NCI-H1436 (cell line): Measurements from ENCODE around the gene SARS1.
"Not testable (repeated sequence)": the region's sequence is repeated elsewhere in the genome, so short reads cannot be mapped to it uniquely, and the experiment has no call there.

Experiments
- DNase-seq: peaks from one replicate; lab custom pipeline; 2025; lab: John Stamatoyannopoulos, UW

SARS1 gene

DNA sequence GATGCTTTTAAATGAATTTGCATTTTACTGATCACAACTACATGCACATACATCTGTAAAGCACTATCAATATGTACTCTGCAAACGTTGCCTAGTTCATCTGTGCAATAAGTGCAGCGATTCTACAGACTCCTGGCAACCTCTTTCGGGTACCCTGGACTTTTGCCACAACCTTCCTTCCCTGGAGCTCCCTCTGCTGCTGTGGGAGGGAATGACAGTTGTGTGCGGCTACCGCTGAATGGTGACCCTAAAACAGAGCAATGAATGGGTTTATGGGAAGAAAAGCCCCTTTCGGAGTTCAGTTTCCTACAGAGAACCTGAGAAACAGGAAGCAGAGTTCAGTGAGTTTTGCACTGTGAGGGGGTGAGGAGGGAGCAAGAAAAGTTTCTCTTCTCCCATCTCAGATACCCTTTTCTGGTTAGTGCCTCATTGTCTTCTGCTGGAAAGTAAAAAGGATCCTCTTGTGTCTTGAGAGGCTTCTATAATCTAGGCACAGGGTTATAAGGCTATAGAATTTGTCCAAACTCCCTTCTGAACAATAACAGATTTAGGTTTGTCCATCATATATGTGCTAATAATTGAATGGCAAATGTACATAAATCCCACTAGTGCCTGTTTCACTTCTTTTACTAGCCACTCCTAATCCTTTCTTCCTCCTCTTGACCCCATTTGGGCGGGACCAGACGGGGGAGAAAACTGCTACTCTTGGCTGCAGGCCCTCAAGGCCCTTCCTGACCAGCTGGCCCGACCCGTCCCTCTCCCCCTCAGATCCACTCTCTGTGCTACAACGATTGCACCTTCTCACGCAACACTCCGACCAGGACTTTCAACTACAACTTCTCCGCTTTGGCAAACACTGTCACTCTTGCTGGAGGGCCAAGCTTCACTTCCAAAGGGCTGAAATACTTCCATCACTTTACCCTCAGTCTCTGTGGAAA, 19.8 kb upstream of the SARS1 start:
- DNase-seq: peak; percentile 34

DNA sequence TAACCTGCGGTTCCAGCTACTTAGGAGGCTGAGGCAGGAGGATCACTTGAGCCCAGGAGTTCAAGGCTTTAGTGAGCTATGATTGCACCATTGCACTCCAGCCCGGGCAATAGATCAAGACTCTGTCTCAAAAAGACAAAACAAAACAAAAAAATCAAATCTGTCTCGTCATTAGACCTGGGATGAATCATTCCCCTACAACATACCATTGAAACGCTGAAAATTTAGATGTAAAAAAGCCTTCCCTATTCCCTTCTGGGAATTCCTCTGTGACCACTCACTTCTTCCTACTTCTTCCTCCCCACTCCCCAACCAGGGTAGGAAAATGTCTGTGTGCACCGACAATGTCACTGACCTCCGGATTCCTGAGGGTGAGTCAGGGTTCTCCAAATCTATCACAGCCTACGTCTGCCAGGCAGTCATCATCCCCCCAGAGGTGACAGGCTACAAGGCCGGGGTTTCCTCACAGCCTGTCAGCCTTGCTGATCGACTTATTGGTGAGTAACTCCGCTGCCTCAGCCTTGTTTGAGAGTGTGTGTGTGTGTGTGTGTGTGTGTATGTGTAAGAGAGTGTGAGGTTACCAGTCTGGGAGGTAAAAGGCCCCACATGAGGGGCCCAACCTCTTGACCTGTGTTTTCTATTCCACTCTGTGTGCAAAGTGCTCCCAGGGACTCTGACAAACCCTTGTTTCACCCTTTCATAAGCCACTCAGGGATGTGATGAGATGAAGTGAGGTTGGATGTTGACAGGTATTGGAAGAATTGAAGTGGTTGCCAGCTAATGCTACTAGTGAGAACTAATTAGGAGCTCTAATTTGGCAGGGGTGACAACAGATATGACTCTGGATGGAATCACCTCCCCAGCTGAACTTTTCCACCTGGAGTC, 16.3 kb upstream of the SARS1 start:
- DNase-seq: no peak

DNA sequence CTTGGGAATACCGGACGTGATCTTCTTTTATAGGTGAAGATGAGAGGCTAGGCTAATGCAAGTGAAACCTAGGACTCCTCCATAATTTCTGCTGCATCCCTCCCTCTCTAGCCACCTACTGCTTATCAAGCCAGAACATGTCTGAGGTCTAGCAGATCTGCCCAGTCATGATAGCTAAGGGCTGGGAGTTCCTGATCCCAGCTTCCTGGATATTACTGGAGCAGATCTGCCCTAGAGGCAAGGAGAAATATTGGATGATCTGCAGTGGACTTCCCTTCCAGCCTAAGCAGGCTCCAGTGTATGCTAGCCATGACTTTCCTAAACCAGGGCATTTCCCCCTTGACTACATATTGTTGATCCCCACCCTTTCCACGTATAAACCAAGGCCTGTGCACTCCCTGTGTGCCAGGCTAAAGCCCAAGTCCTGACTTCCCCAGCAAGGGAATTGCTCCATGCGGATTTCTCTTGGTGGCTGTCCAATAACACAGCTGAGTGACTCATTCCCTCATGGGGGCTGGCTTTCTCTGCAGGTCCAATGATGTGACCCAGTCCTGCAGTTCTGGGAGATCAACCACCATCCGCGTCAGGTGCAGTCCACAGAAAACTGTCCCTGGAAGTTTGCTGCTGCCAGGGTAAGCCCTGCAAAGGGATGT, 15.5 kb upstream of the SARS1 start:
- DNase-seq: no peak

DNA sequence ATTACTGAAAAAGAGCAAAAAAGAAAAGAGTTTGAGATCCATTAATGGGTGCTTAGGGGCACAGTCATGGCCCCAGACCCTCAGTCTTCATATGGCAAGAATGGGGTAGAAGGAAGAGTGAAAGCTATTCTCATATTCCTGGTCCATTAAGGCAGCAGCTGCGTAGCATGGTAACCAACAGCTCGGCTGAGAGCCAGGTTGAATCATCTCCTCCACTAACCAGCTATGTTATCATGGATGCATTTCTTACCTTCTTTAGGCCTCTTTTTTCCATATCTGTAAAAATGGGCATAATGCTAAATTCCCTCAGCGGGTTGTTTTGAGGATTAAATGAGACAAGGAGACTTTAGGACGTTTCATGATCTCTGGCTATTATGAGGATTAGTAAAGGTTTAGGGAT, 15.0 kb upstream of the SARS1 start:
- no peak for DNase-seq

DNA sequence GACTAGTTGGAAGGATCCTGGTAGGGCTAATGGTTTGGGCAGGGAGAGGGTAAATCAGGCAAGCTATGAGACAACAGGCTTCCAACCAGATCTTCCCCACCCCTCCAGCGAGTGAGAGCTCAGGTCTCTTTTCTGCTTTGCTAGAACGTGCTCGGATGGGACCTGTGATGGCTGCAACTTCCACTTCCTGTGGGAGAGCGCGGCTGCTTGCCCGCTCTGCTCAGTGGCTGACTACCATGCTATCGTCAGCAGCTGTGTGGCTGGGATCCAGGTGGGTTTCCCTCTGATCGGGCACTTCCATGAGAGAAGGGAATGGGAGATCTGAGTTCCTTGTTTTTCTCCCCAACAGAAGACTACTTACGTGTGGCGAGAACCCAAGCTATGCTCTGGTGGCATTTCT, 14.0 kb upstream of the SARS1 start:
- DNase-seq: no peak

DNA sequence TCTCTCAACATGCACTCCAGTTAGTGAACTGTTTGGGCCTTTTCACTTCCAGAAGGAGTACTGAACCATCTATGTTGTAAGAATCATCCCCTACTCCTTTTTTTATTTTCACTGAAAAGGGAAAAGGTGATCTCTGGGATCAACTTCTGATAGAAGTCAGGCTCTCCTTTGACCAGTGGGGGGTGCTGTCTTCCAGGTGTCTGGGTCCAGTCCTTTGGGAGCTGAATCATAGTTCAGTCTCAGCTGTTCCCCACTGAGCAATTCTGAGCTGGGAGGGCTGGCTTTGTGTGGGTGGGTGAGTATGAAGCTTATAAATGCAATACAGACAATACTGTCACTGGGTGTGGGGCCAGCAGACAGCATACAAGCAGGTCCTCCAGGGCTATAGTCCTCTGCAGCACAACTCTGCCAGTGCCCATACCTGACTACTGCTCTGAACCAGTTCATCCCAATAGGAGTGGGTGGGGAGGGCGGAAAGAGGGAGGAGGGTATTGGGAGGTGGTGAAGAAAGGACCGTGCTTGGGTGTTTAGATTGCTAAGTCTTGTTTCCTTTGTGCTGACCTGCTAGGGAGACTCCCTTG, 12.5 kb upstream of the SARS1 start:
- DNase-seq: peak; percentile 55

DNA sequence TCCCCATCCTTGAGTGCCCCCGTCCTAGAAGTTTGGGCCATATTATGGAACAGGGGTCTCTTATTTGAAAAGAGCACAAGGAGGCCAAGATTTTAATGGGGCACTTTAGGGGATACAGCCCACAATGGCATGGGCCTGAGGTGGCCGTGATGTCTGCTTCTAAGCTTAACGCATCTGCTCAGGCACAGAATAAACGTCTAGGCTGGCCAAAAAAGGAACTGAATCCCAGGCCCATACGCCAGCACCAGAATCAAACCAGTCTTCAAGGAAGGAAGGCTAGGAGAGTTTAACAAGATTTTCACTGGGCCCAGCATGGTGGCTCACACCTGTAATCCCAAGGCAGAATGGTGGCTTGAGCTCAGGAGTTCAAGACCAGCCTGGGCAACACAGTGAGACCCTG, 9.2 kb upstream of the SARS1 start:
- DNase-seq: no peak

DNA sequence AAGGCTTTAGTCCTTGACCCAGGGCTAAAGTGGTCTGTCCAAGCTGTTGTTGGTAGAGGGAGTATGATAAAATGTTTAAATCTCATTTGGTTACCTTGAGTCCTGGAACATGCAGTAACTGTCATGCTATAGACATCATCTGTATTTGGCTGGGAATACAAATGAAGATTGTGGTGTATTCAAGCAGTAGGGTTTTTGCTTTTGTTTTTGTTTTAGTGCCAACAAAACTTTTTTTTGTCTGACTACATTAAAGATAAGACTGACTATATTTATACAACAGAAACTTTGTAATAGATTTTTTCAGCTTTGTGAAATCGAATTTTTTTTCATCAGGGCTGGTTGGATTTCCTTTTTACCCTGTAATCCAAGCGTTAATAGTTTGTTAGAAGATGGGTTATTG, 7.4 kb upstream of the SARS1 start:
- no peak for DNase-seq

DNA sequence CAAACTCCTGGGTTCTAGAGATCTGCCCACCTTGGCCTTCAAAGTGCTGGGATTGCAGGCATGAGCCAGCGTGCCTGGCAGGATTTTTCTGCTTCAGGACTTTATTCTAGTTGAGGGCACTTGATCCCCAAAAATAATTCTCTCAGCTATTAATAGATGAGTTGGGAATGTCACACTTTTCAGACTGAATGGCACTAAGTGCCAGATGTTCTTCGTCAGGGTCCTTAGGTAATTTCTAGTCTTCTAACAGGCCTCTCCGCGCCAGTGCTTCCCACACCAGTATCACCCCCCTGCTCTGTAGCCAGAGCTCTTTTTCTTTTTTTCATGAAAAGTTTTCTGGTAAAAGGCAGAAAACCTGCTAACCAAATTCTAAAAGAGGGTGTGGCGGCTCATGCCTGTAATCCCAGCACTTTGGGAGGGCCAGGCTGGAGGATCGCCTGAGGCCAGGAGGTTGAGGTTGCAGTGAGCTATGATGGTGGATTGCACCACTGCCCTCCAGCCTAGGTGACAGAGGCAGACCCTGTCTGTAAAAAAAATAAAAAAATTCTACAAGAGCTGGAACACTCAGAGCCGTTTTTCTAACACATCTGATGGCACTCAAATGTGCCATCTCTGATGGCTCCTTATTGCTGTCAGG, 6.1 kb upstream of the SARS1 start:
- no peak for DNase-seq

DNA sequence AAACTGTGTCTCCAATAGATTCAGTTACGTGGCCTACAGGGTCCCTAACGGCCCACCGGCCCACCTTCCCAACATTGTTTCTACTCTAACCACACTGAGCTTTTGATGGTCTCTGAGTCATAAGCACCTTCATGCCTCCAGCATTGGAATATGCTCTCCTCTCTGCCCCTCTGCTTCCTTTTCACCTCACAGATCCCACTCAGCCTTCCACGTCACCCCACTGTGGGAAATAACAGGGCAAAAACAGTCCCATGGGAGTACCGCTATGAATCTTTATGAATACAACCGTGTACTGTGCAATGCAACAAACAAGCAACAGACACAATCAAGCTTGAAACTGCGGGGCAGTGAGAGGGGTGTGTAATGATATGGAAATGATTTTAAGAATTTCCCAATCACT, 5.3 kb upstream of the SARS1 start:
- no peak for DNase-seq

DNA sequence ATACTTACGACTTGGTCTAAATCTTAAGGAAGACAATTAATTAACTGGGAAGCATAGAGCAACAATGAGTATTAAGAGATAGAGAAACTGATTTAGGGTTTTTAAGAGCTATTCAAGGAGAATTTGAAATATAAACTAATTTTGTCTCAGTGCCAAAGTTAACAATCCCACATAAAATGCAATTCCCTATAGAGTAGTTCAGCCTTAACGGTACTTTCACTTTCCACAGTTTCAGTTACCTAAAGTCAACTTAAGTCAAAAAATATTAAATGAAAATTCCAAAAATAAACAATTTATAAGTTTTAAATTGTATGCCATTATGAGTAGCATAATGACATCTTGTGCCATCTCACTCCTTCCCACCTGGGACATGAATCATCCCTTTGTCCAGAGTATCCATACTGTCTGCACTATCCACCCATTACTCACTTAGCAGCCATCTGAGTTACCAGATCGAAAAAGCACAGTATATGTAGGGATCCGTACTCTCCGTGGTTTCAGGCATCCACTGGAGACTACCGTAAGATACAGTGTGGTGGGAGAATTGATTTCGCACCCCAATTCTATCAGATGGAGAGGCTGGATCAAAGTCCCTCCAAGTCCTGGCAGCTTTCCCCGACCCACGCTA, 4.8 kb upstream of the SARS1 start:
- DNase-seq: no peak

DNA sequence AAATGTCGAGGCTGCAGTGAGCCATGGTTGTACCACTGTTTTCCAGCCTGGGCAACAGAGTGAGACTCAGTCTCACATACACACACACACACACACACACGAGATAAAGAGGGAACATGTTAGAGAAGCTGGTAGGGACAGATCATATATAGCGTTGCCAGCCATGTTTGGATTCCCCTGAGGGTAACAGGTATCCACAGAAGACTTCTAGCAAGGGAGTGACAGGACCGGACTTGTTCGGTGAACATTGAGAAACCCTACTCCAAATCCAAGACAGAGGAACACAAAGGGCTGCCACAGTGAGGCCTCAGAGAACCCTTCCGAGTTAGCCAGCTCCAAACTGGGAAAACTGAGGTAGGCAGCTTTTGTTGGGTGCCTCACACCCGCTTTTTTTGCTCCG, 3.7 kb upstream of the SARS1 start:
- no peak for DNase-seq

DNA sequence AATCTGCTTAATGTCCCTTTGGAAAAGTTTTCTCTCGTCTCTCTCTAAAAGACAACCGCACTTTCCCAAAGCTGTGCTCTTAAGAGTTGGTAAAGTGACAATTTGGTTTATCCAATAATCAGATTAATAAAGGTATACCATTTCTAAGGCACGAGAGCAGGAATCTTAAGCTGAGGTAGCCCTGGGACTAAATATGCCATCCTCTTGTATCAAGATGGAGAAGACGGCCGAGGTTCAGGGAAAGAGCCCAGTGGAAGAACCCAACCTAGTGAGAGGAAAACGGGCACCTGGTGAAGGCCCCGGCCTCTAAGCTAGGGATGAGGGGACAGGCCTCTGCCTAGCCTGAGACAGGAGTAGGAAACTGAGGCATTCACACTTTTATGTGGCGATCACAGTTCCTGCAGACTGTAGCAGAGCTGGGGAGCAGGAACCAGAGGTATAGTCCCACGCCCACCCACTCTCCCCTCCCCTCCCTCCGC, 334 bp upstream of the SARS1 start:
- no peak for DNase-seq

DNA sequence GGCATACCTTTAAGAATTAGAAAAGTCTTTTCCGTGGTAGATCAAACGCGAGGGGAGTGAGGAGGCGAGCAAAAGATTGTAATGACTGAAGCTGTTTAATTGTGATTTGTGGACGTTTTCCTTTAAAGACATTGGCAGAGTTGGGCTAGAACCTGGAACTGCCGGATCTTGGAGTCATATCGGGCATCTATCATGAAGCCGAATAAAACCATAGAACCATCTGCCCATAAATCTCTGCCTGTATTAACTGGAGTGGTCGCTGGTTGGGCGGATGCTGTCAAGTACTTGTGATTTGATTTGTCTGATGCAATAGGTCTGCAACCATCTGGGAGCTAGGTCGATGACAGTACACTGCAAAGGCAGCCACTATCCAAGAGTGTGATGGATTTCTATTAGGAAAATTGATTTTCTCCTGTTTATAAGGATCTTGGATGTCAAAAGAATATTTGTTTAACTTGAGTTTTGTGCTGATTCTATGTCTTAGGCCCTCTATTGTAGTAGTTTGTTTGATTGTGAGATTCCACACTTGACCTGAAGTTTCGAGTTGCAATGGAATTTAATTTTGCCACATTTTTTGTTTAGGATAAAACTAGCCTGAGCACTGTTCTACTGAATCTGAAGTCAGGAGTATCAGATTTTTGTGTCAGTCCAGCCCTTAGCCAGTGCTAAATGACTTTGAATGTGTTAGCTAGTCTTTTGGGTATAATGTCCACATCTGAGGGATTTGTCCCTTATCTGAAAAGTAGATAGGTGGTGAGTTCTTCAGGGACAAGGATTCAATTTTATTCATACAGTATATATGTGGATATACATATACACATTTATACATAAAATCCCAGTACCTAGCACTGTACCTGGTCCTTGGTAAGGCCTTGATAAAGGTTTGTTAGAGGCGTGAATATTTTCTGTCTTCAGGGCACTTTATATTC, 1.2 kb downstream of the SARS1 start:
- peak; percentile 57 for DNase-seq

DNA sequence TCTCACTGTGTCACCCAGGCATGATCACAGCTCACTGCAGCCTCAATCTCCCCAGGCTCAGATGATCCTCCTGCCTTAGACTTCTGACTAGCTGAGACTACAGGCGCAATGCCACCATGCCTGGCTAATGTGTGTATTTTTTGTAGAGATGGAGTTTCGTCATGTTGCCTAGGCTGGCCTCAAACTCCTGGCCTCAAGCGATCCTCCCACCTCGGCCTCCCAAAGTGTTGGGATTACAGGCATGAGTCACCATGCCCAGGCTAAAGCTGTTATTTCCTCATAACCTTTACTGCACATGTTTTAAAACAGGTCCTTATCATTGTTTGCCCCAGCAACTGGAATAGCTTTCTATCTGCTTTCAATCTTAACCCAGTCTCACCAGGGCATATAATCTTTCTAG, 2.9 kb downstream of the SARS1 start:
- no peak for DNase-seq

DNA sequence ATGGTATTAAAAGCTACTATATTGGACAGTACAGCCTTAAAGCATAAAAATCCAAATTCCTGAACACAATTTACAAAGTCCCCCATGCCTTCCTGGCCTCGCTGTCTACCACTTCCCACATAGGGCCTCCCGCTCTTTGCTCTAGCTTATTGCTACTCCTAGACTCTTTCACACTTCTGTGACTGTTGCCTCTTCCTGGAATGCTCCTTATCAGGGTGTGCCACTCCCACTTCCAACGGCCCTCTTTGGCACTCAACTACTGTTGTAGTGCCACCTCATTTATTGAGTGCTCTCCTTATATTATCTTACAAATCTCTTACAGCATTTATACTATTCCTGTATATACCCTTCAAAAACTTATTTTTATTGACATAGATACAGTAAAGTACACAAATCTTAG, 4.8 kb downstream of the SARS1 start:
- no peak for DNase-seq

DNA sequence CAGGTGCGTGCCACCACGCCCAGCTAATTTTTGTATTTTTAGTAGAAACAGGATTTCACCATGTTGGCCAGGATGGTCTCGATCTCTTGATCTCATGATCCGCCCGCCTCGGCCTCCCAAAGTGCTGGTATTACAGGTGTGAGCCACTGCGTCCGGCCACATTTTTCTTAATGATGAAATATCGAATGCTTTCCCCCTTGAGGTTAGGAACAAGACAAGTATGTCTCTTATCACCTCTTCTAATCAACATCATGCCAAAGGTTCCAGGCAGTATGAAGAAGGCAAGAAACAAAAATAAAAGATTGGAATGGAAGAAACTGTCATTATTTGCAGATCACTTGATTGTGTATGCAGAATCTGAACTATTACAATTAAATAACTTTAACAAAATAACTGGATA, 7.5 kb downstream of the SARS1 start:
- not testable (repeated sequence) for DNase-seq

DNA sequence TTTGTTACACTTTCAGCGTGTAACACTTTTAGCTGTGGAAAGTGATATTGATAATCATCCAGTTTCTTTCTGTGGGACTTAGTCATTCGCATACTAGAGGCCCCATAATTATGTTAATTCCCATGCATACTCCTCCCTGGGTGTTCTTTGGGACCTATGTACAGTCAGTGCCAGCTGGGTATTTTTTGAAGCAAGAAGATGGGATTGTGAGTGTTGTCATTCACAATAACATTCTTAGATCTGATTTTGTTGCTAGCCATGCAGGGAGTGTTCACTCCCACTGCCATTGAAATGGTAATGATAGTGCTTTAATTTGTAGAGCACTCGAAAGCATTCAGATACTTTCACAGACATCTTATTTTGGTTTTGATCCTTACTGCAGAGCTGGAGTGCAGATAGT, 11.6 kb downstream of the SARS1 start:
- no peak for DNase-seq

DNA sequence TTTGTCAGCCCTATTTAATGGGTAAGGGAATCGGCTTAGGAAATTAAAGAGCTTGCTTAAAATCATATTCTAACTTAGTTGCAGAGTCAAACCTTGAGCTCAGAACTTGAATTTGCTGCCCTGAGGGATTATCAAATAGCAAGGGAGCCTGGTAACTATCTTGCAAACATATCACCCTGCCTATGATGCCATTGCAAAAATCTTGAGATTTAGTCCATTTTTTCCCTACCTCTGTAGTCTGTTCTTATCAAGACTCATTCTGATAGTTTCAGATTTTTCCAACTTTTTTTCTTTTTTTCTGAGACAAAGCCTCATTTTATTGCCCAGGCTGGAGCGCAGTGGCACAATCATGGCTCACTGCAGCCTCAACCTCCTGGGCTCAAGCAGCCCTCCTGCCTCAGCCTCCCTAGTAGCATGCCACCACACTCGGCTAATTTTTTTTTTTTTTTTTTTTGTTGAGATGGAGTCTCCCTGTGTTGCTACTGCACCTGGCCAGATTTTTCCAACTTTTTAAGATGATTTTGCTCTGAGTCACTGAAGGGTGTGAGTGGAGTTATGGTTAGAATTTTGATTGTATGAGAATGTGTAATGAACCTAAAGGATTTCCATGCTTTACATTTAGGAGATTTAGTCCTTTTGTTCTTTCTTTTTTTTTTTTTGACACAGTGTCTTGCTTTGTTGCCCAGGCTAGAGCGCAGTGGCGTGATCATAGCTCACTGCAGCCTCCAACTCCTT, 12.2 kb downstream of the SARS1 start:
- no peak for DNase-seq
